SK-N-SH (cell line): ENCODE results near the gene BTBD10.

Experiments
- CHD2 ChIP-seq: fragments of 150-350 bp; IDR thresholded peaks from 2 replicates; pipeline ENCODE4 v1.6.1; 2018; ENCODE audit warnings: low read length; ENCODE audit not compliant: partially characterized antibody
- POLR2AphosphoS5 ChIP-seq: IDR thresholded peaks from 2 replicates; pipeline ENCODE4 v1.6.1; 2012; ENCODE audit warnings: low read depth, low read length
- TAF1 ChIP-seq: IDR thresholded peaks from 2 replicates; pipeline ENCODE4 v1.6.1; 2012; ENCODE audit warnings: low read depth, mild to moderate bottlenecking, low read length, moderate library complexity, borderline replicate concordance
- YY1 ChIP-seq: IDR thresholded peaks from 2 replicates; pipeline ENCODE4 v1.4.0; 2012; ENCODE audit warnings: low read depth, mild to moderate bottlenecking
- TF ChIP-seq, protein P1 (sequence below): fragments of 200-600 bp; sonication (generic); IDR thresholded peaks from 2 replicates; pipeline ENCODE4 v1.6.1; 2017; ENCODE audit warnings: antibody characterized with exemption, mild to moderate bottlenecking, moderate library complexity

DNA sequence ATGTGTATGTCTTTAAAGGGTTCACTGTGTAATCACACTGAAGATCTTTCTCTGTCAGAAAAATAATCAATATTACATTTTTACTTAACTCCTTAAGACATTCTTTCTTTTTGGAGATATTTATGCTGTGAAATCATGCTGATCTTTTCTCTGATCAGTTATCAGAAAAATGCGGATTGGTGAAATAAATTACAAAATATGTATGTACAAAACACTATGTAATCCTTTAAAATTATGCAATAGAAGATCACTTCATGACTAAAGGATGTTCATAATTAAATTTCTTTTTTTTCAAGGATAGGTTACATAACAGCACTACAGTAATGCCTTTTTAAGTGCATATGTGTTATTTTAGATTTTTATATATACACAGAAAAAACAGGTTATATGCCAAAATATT, 24.7 kb downstream of the BTBD10 start:
- TF ChIP-seq YY1 (no peak), TAF1 (no peak), CHD2 (no peak), POLR2AphosphoS5 (no peak)
- TF ChIP-seq, protein P1, sequence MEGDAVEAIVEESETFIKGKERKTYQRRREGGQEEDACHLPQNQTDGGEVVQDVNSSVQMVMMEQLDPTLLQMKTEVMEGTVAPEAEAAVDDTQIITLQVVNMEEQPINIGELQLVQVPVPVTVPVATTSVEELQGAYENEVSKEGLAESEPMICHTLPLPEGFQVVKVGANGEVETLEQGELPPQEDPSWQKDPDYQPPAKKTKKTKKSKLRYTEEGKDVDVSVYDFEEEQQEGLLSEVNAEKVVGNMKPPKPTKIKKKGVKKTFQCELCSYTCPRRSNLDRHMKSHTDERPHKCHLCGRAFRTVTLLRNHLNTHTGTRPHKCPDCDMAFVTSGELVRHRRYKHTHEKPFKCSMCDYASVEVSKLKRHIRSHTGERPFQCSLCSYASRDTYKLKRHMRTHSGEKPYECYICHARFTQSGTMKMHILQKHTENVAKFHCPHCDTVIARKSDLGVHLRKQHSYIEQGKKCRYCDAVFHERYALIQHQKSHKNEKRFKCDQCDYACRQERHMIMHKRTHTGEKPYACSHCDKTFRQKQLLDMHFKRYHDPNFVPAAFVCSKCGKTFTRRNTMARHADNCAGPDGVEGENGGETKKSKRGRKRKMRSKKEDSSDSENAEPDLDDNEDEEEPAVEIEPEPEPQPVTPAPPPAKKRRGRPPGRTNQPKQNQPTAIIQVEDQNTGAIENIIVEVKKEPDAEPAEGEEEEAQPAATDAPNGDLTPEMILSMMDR, result no peak
